ENCODE data around the gene P3H2.

- no peak for TF ChIP-seq ZNF274 (IDR thresholded peaks at IDR 0.05; ENCODE audit: low read depth, low read length)
- TF ChIP-seq YY1 (IDR thresholded peaks at IDR 0.05; ENCODE audit: insufficient read depth, insufficient read length) = no peak
- TF ChIP-seq SUZ12 (IDR thresholded peaks at IDR 0.05; ENCODE audit: extremely low read depth, insufficient read depth, insufficient read length) = no peak
Observed at GRCh38 chr3:190027116-190027515, 93.6 kb downstream of the P3H2 start.
